8988T (cell line): ENCODE data around the gene MYO5C.
"Not testable (repeated sequence)": the region's sequence is repeated elsewhere in the genome, so short reads cannot be mapped to it uniquely, and the experiment has no call there.

Experiments used
- DNase-seq: peaks from one replicate; pipeline ENCODE4 v3.0.0; 2011

MYO5C gene

GRCh38 chr15:52200831-52201365 lies 94.7 kb downstream of the MYO5C start:
- DNase-seq = no peak

GRCh38 chr15:52199271-52199670 lies 96.3 kb downstream of the MYO5C start:
- no peak for DNase-seq

- DNase-seq = no peak
These were observed 98.7 kb downstream of the MYO5C start for GRCh38 chr15:52196891-52197290.

- DNase-seq = no peak
These were observed 101.8 kb downstream of the MYO5C start for GRCh38 chr15:52193791-52194190.

- no peak for DNase-seq
These were observed 102.3 kb downstream of the MYO5C start for GRCh38 chr15:52193321-52193720.

GRCh38 chr15:52191207-52191606 lies 104.4 kb downstream of the MYO5C start, which contains the start of gene GNB5:
Gene GNB5 (minus strand): TSS chr15:52191392. CDS start chr15:52184676, 6,716 bp downstream.
- DNase-seq = no peak

- no peak for DNase-seq
These were observed 108.7 kb downstream of the MYO5C start for GRCh38 chr15:52186651-52187486.

GRCh38 chr15:52185151-52185561 lies 110.4 kb downstream of the MYO5C start:
- no peak for DNase-seq

GRCh38 chr15:52184721-52185120 lies 110.9 kb downstream of the MYO5C start:
- DNase-seq = no peak

- no peak for DNase-seq
These were observed 111.9 kb downstream of the MYO5C start for GRCh38 chr15:52183562-52184173.

GRCh38 chr15:52181938-52182780 lies 113.4 kb downstream of the MYO5C start:
- DNase-seq = no peak

- no peak for DNase-seq
These were observed 114.7 kb downstream of the MYO5C start for GRCh38 chr15:52180851-52181450.

- no peak for DNase-seq
These were observed 115.3 kb downstream of the MYO5C start for GRCh38 chr15:52180196-52180835.

GRCh38 chr15:52179278-52180195 lies 116.1 kb downstream of the MYO5C start:
- DNase-seq = peak; percentile 81

GRCh38 chr15:52178765-52179164 lies 116.8 kb downstream of the MYO5C start:
- DNase-seq = no peak

GRCh38 chr15:52172869-52173268 lies 122.7 kb downstream of the MYO5C start:
- DNase-seq = no peak

- no peak for DNase-seq
These were observed 123.8 kb downstream of the MYO5C start for GRCh38 chr15:52171807-52172206.

- no peak for DNase-seq
These were observed 124.2 kb downstream of the MYO5C start for GRCh38 chr15:52171386-52171785.

- DNase-seq = not testable (repeated sequence)
These were observed 125.4 kb downstream of the MYO5C start for GRCh38 chr15:52170199-52170598.

GRCh38 chr15:52165494-52166131 lies 130.0 kb downstream of the MYO5C start:
- not testable (repeated sequence) for DNase-seq
